Germinal center (tissue), 1 donor: ENCODE measurements around the gene CFAP20DC.
A peak's percentile ranks its signal among the peaks of the same experiment; 100 is the strongest.
"Not testable (repeated sequence)": the region's sequence is repeated elsewhere in the genome, so short reads cannot be mapped to it uniquely, and the experiment has no call there.

Experiments used
- DNase-seq: peaks from one replicate; pipeline ENCODE4 v3.0.0; 2012; ENCODE audit warnings: mixed read lengths, low spot score

CFAP20DC gene

DNA sequence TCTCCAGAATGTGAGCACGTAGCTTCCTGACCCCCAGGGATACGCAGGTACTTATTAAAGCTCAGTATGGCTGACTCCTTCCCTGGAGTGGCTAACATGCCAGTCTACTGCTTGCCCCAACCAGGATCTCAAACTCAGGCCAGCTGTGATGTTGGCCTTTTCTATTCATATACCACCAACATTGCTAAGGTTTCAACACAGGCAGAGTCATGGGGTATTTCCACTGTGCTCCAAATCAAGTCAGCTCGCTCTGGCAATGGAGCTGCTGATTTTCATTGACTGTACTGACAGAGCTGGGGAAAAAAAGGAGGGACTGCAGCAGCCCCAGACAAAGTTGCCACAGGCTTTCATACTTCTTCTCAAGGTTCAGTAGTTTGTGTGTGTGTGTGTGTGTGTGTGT is 87.0 kb downstream of the CFAP20DC start:
- DNase-seq, result no peak

DNA sequence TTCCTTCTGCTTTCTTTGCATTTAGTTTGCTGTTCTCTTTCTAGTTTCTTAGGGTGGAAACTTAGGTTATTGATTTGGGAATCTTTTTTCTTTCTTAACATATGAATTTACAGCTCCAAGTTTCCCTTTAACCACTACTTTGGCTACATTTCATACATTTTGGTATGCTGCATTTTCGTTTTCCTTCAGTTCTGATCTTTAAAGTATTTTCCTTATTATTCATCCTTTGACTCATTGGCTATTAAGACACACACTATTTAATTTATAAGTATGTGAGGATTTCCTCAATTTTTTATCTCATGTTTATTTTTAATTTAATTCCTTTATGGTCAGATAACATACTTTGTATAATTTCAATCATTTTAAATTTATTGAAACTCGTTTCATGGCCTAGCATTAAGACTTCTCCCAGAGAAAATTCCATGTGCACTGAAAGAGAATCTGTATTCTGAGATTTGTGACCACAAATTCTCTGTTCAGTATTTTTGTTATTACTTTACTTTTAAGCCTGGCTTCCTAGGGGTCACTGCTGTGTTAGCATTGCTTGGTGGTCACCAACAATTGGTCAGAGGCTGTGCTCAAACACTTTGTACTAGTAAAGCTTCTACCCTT is 87.7 kb downstream of the CFAP20DC start:
- DNase-seq, result no peak

DNA sequence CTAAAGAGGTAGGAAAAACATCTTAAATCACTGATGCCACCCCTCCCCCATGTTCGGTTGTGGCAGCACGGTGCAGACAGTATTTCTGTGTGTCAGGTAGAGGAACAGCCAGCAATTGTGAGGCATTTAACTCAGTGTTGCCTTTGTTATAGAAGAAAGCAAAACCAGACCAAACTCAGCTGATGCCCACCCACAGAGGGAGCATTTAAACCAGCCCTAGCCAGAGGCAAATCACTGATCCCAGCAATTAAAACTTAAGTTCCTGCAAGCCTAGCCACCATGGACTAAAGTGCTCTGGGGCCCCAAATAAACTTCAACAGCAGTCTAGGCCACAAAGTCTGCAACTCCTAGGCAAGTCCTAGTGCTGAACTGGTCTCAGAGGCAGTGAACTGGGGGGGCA is 94.5 kb downstream of the CFAP20DC start:
- no peak for DNase-seq

DNA sequence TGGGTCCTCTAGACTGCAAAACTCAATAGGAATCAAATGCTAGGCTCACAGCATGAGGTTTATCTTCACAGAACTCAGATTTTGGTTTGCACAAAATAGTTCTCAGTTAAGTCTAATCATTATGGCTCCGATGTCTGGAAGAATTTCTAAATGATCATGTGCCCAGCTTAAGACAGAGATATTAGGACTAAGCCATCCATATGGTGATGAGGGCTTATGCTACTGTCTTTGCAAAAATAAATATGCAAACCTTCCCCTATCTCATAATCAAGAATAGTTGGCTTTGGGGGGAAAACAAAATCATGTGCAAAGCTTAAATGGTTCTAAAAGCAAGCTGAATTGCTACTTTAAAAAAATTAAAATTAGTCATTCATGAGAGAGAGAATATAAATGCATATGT is 96.5 kb downstream of the CFAP20DC start:
- DNase-seq, result no peak

DNA sequence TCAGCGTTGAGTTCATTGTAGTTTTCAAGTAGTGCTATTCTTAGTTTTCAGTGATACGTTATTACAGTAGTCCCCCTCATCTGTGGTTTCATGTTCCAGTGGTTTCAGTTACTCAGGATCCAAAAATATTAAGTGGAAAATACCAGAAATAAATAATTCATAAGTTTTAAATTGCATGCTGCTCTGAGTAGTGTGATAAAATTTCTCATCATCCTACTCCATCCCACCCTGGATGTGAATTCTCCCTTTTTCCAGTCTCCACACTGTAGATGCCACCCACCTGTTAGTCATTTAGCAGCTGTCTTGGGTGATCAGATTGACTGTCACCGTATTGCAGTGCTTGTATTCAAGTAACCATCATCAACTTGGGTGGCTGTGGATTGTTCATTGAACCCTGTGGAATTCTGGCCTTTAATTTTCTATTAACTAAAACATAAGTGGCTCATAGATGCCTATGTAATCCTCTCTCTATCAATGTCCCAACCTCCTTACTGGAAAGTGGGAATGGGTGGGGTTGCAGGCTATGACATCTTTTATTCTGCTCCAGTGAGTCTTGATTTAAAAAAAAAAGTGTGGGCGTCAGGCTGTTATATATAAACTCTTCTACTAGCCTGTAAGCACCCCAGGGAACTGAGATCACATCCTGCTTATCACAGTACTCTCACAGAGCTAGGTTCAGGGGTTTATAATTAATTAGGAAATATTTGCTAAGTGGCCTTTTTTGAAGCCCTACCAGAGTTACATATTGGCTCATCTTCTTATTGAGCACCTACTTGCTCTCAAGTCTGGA is 97.5 kb downstream of the CFAP20DC start:
- DNase-seq, result peak; percentile 66

DNA sequence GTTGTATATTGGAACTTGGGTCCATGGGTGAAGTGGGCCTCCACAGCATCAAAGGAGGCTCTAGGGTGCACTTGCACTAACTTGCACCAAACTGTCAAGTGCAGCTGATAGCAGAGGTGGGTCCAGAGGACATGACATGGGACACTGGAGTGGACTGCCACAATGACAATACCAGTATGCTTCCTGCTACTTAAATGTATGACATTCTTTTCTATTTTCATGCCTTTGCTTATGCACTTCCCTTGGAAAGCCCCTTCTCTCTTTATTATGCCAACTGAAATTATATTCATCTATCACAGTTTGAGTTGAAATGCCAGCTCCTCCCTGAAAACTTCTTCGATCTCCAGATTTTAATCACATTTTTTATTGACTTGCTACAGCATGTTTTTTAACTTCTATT is 101.8 kb downstream of the CFAP20DC start:
- no peak for DNase-seq

- no peak for DNase-seq
These were observed 103.0 kb downstream of the CFAP20DC start for GRCh38 chr3:58946875-58947274.

- DNase-seq, result no peak
These were observed 111.8 kb downstream of the CFAP20DC start for GRCh38 chr3:58938057-58938456.

DNA sequence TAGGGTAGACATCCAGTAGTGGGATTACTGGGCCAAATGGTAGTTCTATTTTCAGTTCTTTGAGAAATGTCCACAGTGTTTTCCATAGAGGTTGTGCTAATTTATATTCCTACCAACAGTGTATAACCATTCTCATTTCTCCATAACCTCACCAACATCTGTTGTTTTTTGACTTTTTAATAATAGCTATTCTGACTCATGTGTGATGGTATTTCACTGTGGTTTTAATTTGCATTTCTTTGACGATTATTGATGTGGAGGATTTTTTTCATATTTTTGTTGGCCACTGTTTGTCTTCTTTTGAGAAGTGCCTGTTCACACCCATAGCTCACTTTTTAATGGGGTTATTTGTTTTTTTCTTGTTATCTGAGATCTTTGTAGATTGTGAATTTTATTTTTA is 125.2 kb downstream of the CFAP20DC start:
- no peak for DNase-seq

GRCh38 chr3:58900386-58900785 is 149.4 kb downstream of the CFAP20DC start:
- no peak for DNase-seq

GRCh38 chr3:58899953-58900298 is 149.9 kb downstream of the CFAP20DC start:
- DNase-seq, result no peak

DNA sequence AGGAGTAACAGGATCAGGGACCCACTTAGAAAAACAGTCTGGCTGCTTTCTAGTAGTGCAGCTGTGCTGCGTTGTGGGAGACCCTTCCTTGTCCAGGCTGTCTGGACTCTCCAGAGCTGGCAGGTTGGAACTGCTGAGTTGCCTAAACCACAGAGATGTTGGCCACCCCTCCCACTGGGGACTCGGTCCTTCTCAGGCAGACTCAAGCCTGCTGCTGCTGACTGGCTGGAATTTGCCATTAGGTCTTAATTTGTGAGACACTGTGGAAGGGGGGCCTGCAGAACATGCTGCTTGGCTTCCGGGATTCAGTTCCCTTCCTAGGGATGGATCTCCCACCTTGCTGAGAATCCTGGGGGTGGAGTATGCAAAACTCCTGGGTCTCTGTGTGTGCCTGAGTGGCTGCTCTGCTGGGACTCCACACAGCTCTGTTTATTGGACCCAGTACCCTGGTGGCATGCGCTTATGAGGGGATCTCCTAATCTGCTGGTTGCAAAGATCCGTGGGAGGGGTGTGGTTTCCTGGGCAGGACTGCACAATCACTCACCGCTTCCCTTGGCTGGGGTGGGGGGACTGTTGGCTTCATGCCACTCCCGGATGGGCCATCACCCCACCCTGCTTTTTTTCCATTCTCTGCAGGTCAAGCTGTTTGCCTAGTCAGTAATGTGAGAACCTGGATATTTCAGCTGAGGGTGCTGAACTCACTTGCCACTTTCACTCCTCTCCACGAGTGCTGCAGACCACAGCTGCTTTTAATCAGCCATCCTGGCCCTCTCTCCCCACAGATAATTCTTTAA is 150.5 kb downstream of the CFAP20DC start:
- DNase-seq, result peak; percentile 11

DNA sequence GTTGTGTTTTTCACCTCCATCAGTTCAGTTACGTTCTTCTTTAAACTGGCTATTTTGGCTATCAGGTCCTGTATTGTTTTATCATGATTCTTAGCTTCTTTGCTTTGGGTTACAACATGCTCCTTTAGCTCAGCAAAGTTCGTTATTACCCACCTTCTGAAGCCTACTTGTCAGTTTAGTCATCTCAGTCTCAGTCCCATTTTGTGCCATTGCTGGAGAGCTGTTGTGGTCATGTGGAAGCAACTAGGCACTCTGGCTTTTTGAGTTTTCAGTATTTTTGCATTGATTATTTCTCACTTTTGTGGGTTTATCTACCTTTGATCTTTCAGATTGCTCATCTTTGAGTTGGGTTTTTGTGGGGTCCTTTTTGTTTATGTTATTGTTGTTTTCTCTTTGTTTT is 151.3 kb downstream of the CFAP20DC start:
- DNase-seq, result no peak

GRCh38 chr3:58897646-58898045 is 152.2 kb downstream of the CFAP20DC start:
- no peak for DNase-seq

DNA sequence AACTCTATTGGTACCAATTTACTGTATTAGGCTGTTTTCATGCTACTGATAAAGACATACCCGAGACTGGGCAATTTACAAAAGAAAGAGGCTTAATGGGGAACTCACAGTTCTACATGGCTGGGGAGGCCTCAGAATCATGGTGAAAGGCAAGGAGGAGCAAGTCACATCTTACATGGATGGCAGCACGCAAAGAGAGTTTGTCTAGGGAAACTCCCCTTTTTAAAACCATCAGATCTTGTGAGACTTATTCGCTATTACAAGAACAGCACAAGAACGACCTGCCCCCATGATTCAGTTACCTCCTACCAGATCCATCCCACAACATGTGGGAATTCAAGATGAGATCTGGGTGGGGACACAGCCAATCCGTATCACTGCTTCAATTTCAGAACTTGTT is 154.1 kb downstream of the CFAP20DC start:
- DNase-seq, result not testable (repeated sequence)

GRCh38 chr3:58892526-58892925 is 157.3 kb downstream of the CFAP20DC start:
- DNase-seq, result not testable (repeated sequence)

DNA sequence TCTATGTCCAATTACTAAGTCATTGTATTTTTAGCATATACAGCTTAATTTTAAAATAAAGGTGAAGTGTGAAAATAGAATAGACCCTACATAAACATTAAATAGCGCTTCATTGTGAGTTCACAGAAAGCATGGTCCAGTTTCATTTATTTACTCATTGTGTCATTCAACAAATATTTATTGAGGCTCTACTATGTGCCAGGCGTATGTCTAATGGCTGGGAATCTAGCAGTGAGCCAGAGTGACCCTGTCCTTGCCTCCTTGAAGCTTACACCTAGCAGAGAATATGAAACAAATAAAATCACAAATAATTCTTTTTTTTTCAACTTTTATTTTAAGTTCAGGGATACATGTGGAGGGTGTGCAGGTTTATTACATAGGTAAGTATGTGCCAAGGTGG is 161.7 kb downstream of the CFAP20DC start:
- DNase-seq, result no peak

DNA sequence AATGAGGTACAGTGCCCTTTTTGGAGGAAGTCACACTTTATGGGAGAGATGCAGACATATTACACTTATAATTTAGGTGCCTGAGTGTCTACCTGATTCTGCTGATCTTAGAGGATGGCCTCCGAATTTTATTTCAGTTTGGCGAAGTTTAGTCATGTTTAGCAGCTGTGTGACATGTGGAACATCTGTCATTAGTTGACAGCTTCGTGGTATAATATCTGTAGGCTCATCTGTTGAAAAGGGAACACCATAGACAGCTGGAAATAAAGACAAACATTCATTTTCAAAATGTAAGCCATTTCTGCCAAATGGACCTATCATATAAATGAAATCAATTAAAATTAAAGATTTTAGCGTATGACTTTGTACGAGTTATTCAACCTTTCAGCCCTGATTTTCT is 165.4 kb downstream of the CFAP20DC start:
- DNase-seq, result no peak

GRCh38 chr3:58880182-58880581 is 169.6 kb downstream of the CFAP20DC start:
- no peak for DNase-seq

DNA sequence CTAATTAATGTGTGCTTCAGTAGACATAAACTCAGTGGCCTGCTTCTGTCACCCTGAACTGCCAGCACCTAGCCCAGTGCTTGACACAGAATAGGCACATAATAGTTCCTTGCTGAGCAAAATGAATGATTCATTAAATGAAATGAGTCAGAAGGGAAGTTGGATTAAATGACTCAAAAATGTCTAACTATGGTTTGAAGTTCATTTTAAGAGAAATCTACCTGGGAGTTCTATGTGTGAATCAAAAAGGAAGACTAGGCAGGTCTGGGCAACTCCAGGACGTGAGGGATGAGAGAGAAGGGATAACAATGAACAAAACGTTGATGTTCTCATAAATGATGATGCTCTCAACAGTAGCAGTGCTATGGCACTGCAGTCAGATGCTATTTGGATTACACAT is 175.0 kb downstream of the CFAP20DC start:
- DNase-seq, result no peak

DNA sequence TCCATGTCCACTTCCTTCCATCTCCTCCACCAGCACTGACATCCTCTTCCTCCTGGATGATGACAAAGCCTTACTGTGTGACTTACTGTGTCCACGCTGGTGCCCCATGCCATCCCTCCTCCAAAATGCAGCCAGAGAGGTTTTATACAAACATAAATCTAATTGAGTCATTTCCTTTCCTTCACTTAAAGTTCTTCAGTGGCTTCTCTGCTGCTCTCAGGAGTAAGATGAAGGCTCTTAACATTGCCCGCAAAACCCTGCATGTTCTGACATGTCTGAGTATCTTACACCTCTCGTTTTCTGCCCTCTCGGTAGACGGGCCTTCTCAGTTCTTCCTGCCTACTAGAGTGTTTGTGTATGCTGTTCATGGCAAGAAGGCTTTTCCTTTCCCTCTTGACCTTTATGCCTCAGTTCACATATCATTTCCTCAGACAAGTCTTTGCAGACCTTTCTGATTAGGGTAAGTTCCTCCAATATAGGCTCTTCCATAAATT is 175.5 kb downstream of the CFAP20DC start:
- DNase-seq, result no peak

DNA sequence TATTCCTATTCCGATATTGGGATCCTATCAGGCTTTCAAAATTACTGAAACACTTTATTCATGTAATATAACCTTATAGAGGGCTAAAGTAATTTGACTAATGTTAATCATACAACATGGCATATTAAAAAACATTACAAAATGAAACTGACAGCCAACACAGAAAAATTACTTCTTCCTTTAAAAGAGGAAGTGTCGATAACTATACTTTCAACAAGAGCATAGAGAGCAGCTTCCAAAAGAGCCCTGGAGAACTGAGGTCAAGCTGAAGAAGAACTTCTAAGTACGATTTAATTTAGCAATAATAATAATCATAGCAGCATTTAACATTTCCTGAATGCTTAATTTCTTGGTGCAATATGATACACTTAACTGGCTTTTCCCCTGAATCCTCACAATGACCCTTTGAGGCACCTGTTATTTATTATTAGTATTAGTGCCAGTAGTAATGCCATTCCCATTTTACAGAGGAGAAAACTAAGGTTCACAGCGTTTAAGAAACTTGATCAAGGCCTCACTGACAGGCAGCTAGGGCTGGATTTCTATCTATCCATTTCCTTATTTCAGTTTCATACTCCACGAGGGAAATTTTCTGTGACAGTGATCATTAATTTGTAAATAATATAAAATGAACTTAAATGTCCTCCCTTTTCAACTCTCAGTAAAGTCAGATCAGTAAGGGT is 181.6 kb downstream of the CFAP20DC start:
- DNase-seq, result peak; percentile 45
